GF-D8 (cell line): ENCODE results near the gene SLC6A11.

Experiments used
- DNase-seq: peaks from one replicate; lab custom pipeline; 2025; lab: John Stamatoyannopoulos, UW

Gene SLC6A11

DNA sequence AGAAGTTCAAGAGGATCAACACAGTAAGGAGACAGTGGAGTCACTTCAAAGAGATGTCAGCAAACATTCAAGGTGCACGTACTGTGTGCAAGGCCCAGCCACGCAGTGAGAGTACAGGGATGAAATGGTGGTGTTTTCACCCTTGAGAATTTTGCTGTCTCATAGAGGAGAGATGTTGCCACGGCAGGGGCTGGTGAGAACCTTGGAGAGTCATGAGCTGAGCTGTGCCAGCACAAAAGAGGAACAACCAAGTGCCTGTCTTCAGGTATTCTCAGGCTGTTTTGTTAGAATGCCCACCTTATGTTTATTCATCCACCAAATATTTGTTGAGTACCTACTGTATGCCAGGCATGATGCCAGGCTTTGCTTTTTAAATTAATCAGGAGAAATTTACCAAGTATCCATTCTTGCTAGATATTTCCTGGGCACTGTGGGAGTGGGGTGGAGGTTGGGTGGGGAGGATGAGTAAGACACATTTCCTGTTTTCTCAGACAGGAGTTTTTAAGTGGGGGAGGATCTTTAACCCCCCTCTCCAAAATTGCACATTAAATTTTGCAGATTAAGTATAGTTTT is 72.6 kb downstream of the SLC6A11 start:
- DNase-seq = no peak

GRCh38 chr3:10889206-10889960 is 73.4 kb downstream of the SLC6A11 start:
- DNase-seq = no peak

GRCh38 chr3:10890665-10891064 is 74.6 kb downstream of the SLC6A11 start:
- no peak for DNase-seq

- no peak for DNase-seq
Measured at GRCh38 chr3:10892622-10893021, 76.6 kb downstream of the SLC6A11 start.

DNA sequence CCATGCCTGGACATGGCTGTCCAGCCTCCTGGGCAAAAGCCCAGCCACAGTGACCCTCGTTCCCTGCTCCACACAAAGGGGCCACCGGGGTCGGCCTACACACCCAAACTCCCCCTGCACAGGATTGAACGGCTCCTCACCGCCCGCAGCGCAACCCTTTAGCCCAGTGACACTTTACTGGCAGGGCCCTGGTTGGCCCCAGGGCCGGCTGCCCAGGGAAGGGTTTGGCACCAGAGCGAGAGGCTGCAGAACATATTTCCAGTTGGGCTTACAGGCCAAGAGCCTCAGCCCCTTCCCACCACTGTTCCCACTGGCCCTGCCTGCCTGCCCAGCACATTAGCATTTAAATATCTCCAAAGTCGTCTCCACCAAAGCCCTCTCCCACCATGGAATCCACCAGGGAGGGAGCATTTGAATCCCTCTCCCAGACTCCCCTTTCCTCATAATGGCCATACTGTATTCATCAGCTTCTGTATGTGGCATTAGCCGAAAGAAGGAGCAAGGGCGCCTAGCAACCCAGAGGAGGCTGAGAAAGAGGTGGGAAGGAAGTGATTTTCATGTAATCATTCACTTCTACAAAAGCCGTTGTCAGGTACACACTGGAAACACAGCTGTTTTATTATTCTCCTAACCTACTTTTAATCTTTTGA is 85.4 kb downstream of the SLC6A11 start:
- no peak for DNase-seq

DNA sequence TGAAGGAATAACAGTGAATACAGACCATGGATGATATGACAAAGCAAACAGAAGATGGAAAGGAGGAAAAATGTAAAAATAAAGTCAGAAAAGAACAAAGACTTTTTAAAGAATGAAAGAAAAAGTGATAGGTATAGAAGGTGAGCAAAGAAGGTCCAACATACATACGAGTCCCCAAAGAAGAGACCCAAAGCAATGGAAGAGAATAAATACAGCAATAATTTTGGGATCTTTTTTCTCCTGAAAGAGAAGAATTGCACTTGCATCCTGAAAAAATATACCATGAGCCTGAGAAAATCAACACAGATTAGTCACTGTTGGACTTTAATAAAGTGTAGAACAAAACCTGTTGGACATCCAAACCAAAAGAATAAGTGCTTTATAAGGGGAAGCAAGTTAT is 91.2 kb downstream of the SLC6A11 start:
- no peak for DNase-seq

GRCh38 chr3:10910367-10910766 is 94.3 kb downstream of the SLC6A11 start:
- no peak for DNase-seq

GRCh38 chr3:10911350-10912002 is 95.4 kb downstream of the SLC6A11 start:
- no peak for DNase-seq

DNA sequence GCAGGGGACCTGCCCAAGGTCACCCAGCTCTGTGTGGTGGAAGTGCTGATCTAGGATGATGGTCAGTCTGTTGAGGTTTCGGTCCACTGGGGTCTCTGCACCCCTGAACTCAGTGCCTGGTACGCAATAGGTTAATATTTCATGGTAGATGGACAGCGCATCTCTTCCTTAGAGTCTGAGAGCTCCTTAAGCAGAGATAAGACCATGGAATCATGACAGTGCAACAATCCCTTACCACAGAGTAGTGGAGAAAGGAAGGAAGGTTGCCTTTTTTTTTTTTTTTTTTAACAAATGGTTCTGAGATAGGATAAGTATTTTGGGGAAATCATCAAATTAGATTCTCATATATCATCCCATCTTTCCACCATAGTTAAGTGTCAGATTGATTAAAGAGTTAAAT is 96.8 kb downstream of the SLC6A11 start:
- no peak for DNase-seq

DNA sequence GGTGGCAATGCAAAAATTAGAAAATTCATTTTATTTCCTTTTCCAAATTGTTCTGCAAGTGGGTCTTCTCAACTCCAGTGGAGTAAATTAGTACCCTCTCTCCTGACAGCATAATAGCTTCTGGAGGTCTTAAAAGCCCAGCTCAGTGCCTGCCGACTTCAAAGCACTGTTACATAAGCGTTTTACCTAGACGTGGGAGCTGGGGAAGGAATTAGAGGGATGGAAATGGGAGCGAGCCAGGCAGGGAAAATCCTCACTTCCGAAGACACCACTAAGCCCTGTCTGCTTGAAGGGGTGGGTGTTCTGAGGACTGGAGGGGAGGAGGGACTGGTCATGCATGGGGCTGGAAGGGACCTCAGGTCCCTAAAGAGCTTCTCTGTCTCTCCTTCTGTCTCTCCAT is 99.3 kb downstream of the SLC6A11 start:
- no peak for DNase-seq

DNA sequence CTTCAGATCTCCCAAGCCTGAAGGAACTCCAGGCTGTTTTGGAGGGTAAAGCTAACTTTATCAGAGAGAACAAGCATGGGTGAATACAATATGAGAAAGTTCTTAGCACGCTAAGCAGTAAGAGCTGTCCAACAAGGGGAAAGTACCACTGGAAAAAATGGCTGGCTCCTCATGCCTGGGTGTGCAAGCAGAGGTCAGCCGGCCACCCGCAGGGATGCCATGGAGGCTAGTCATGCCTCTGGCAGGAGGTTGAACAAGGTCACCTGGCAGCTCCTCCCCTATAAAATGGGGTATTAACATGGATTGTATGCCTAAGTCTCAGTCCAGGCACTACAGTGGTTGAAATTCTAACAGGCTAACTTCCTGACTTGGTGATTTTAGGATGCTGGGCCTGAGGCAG is 101.1 kb downstream of the SLC6A11 start:
- DNase-seq = no peak

- no peak for DNase-seq
Measured at GRCh38 chr3:10918011-10918410, 102.0 kb downstream of the SLC6A11 start.

DNA sequence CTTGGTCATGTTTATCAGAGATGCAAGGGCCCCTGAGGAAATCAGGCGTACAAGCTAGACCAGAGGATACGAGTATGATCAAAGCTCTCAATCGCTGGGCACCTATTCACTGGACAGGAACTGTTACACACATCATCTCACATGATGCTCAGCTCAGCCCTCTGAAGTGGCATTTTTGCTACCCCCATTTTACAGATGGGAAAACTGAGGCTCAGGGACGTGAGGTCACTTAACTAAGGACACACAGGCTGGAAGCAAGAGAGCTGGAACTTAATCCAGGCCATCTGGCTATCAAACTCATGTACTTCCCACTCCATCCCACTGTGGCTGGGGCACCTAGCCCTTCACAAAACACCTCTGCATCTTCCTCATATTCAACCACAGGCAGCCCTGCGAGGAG is 103.6 kb downstream of the SLC6A11 start:
- DNase-seq = no peak

GRCh38 chr3:10925436-10926255 is 109.6 kb downstream of the SLC6A11 start:
- DNase-seq = no peak

DNA sequence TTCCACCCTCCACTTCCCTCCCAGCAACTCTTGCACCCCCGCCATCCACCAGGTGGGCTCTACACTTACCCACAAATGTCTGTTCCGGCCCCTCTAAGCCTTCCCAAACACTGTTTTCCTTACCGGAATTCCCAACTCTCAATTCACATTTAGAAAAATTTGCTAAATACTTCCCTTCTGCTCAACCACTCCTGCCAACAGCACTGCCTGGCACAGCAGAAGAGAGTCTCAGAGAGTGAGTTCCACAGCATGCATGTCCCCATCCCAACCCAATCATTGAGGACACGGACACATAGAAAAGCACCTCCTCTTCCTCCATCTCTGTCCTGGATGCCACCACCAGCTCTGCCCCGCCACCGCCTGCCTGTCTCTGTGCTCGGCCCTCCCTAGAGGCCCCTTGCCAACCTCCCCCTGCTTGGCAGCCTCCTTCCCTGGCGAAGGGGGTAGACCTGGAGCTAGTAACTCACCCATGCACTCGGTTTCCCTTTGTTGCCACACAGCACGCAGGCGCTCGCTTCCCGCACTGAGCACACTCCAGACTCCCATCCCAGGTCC is 110.3 kb downstream of the SLC6A11 start:
- no peak for DNase-seq

DNA sequence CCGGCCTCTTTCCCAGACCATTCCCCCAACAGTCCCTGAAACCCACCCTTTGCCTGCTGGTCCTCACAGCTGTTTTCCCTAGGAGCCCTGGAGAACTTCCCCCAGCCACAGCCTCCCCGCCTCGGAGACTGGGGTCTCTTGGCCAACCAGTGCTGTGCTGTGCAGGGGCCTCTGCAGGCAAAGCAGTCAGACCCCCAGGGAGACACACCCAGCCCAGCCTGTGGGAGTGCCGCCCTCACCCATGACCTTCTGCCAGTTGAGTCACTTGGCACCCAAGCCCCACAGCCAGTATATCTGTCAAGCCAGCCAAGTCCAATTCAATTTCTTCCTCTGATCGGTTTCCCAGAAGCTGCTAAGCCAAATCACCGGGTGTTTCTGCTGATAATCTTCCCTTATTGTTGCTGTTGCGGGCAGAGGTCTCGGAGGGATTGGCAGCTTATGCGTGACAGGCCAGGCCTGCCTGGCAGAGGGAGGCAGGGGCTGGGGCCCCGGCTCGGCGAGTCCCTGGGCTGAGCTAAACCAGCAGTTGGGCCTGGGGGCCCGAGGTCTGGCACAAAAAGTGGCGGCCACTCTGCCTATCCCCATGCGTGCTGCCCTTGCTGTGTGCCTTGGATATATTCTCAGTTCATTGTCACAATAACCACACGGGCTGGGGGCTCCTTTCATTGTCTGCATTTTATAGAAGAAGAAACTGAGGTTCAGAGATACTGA is 110.9 kb downstream of the SLC6A11 start:
- no peak for DNase-seq

DNA sequence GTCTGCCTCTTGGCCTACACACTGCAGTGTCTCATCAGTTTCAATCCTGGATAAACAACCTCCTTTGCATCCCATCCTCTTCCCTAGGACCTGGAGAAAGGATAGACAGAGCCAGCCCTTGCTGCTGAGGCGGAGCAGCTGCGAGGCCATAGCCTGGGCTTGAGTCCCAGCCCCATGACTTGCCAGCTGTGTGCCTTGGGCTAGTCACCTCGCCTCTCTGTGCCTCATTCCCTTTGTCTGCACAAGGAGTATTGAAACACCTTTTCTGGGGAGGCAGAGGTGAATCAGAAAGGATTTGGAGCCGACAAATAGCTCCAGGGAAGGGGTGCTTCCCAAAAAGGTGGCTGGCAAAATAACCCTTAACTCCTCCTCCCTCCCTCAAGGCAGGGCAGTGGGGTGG is 111.5 kb downstream of the SLC6A11 start:
- no peak for DNase-seq

DNA sequence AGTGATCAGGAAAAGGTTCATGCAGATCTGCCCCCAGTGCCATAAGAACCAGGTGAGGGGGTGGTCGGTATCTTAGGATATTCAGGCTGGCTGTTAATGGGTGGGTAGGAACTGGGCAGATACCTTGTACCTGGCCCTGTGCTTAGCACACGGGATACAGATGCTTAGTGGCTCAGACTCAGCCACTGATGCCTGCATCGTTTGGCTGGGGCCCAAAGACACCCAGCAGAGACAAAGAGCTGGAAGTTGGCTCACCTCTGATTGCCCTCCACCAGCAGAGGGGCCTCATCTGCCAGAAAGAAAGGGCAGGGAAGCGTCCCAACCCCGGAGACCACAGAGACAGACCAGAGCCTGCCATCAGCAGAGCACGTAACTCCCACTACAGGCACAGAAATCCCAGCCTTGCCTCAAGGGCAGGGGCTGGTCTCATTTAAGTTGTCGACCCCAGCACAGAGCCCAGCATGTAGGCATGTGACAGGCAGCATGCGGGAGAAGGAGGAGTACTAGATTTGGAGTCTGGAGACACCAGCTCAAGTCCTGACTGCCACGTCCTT is 112.5 kb downstream of the SLC6A11 start:
- DNase-seq = no peak

DNA sequence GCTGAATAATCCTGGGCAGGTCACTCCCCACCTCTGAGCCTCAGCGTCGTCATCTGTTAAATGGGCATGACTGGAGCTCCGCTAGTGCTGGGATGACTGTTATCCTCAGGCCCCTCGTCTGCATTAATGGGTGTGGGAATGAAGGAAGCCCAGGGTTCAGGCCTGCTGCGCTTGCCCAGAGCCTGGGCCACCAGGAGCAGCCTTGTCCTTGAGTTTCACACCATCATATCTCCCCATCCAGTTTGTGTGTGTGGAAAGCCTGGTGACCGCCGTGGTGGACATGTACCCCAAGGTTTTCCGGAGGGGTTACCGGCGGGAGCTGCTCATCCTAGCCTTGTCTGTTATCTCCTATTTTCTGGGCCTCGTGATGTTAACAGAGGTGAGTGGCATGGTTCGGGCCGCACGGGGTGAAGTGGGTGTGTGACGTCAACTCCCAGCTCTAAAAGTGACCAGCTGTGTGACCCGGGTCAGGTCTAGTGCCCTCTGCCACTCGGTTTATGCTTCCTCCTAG is 113.0 kb downstream of the SLC6A11 start:
- DNase-seq = no peak

- DNase-seq = no peak
Measured at GRCh38 chr3:10929978-10930665, 114.1 kb downstream of the SLC6A11 start.
